Mammary epithelial cell (primary cell): Measurements from ENCODE around the gene TEX14.

Experiments
- CTCF ChIP-seq, 2 donors: IDR thresholded peaks in 1 of 2; conservative IDR thresholded peaks in 1 of 2; 2 replicates each; pipeline ENCODE4 v1.5.1; 2011 to 2012; ENCODE audit warnings: inconsistent platforms in 2 of 2, low read length in 2 of 2, mild to moderate bottlenecking in 2 of 2, control low read depth in 1 of 2, low read depth in 1 of 2; ENCODE audit not compliant: insufficient read depth in 1 of 2; ENCODE audit errors: extremely low read depth in 1 of 2
- EZH2 ChIP-seq: IDR thresholded peaks from 2 replicates; pipeline ENCODE4 v1.6.1; 2012; ENCODE audit warnings: low read length, inconsistent platforms, borderline replicate concordance

- no peak for TF ChIP-seq CTCF (conservative IDR thresholded peaks at IDR 0.05 in 1 of 2, IDR thresholded peaks at IDR 0.05 in 1 of 2; ENCODE audit: extremely low read depth in 1 of 2, insufficient read depth in 1 of 2, low read depth in 1 of 2, low read length in 2 of 2)
- no peak for TF ChIP-seq EZH2
Observed at GRCh38 chr17:58706351-58707140, 14.7 kb upstream of the TEX14 start.
